WTC11 (cell line): ENCODE results near the gene CCR8. TPM values are rescaled to one million over a fixed set of nuclear protein-coding genes. Genes with fewer than 3 reads are reported as not detected.

Source experiments
- ATAC-seq: fragments of 200-7000 bp; cut with Tn5 transposase; 2 replicates; pipeline ENCODE4 v1.10.0; 2021; ENCODE audit warnings: mild to moderate bottlenecking, moderate library complexity
- CTCF ChIA-PET: fragments of 300-600 bp; sonication (Branson Sonifier 250); formaldehyde crosslinking; loops from one replicate; lab custom pipeline; 2021; ENCODE audit warnings: antibody characterized with exemption; lab: Charles Lee
- POLR2A ChIA-PET: fragments of 350-600 bp; sonication (Branson Sonifier 250); formaldehyde crosslinking; loops from one replicate; lab custom pipeline; 2021; ENCODE audit warnings: antibody characterized with exemption; lab: Charles Lee
- DNase-seq: peaks from one replicate; pipeline ENCODE4 v3.0.0; 2021; ENCODE audit warnings: low spot score
- H3K27ac Mint-ChIP-seq: 2 replicates; pipeline ENCODE4 v1.8.0; 2021; ENCODE audit warnings: mixed read lengths
- H3K27me3 Mint-ChIP-seq: 2 replicates; pipeline ENCODE4 v1.8.0; 2021; ENCODE audit warnings: low read depth, mild to moderate bottlenecking, moderate library complexity, mixed read lengths
- H3K36me3 Mint-ChIP-seq: 2 replicates; pipeline ENCODE4 v1.8.0; 2021; ENCODE audit warnings: mixed read lengths
- H3K4me1 Mint-ChIP-seq: 2 replicates; pipeline ENCODE4 v1.8.0; 2022; ENCODE audit warnings: mixed read lengths
- H3K4me3 Mint-ChIP-seq: 2 replicates; pipeline ENCODE4 v1.8.0; 2021; ENCODE audit warnings: mild to moderate bottlenecking, moderate library complexity, mixed read lengths
- H3K9me3 Mint-ChIP-seq: 2 replicates; pipeline ENCODE4 v1.8.0; 2021; ENCODE audit warnings: mixed read lengths
- EMX1 ChIP-seq: fragments of 250-450 bp; sonication (Bioruptor Pico); IDR thresholded peaks from 2 replicates; pipeline ENCODE4 v1.8.0; 2021; ENCODE audit warnings: mild to moderate bottlenecking
- FOXJ3 ChIP-seq: sonication (generic); formaldehyde crosslinking; IDR thresholded peaks from 2 replicates; pipeline ENCODE4 v1.9.0; 2021; ENCODE audit warnings: missing genetic modification reagents, mild to moderate bottlenecking, borderline replicate concordance
- GTF2I ChIP-seq: fragments of 250-450 bp; sonication (Bioruptor Pico); conservative IDR thresholded peaks from 2 replicates; pipeline ENCODE4 v1.4.0; 2021; ENCODE audit warnings: mild to moderate bottlenecking
- JAZF1 ChIP-seq: fragments of 250-450 bp; sonication (Bioruptor Pico); IDR thresholded peaks from 2 replicates; pipeline ENCODE4 v1.9.0; 2021; ENCODE audit warnings: moderate library complexity, mild to moderate bottlenecking, inconsistent platforms
- NFATC4 ChIP-seq: fragments of 250-450 bp; sonication (Bioruptor Pico); IDR thresholded peaks from 2 replicates; pipeline ENCODE4 v1.9.0; 2021; ENCODE audit warnings: mild to moderate bottlenecking
- NR2C2 ChIP-seq: sonication (generic); formaldehyde crosslinking; IDR thresholded peaks from 2 replicates; pipeline ENCODE4 v1.8.0; 2022; ENCODE audit warnings: mild to moderate bottlenecking, missing genetic modification reagents
- RELA ChIP-seq: sonication (generic); formaldehyde crosslinking; IDR thresholded peaks from 2 replicates; pipeline ENCODE4 v1.8.1; 2022; ENCODE audit warnings: missing genetic modification reagents, mild to moderate bottlenecking, borderline replicate concordance
- SP1 ChIP-seq: sonication (generic); formaldehyde crosslinking; conservative IDR thresholded peaks from 2 replicates; pipeline ENCODE4 v1.8.1; 2022; ENCODE audit warnings: missing genetic modification reagents
- ZNF121 ChIP-seq: sonication (generic); formaldehyde crosslinking; IDR thresholded peaks from 2 replicates; pipeline ENCODE4 v1.8.0; 2023; ENCODE audit warnings: missing genetic modification reagents
- total RNA-seq: library from RNA; stranded (reverse); gene quantifications from 3 replicates; pipeline ENCODE4 v1.2.3, GENCODE V29; 2021
- TF ChIP-seq, protein P1 (sequence below): sonication (generic); formaldehyde crosslinking; IDR thresholded peaks from 2 replicates; pipeline ENCODE4 v1.8.0; 2023; ENCODE audit warnings: mild to moderate bottlenecking, missing genetic modification reagents
- TF ChIP-seq, protein P2 (sequence below): sonication (generic); formaldehyde crosslinking; IDR thresholded peaks from 2 replicates; pipeline ENCODE4 v1.8.1; 2023; ENCODE audit warnings: mild to moderate bottlenecking, missing genetic modification reagents, moderate library complexity
- TF ChIP-seq, protein P3 (sequence below): sonication (generic); formaldehyde crosslinking; IDR thresholded peaks from 2 replicates; pipeline ENCODE4 v1.8.1; 2022; ENCODE audit warnings: low read depth, missing genetic modification reagents, borderline replicate concordance
- TF ChIP-seq, protein P4 (sequence below): sonication (generic); formaldehyde crosslinking; IDR thresholded peaks from 2 replicates; pipeline ENCODE4 v1.8.0; 2023; ENCODE audit warnings: missing genetic modification reagents, mild to moderate bottlenecking, borderline replicate concordance
- TF ChIP-seq, protein P5 (sequence below): sonication (generic); formaldehyde crosslinking; IDR thresholded peaks from 2 replicates; pipeline ENCODE4 v1.8.0; 2022; ENCODE audit warnings: missing genetic modification reagents
- TF ChIP-seq, protein P6 (sequence below): sonication (generic); formaldehyde crosslinking; IDR thresholded peaks from 2 replicates; pipeline ENCODE4 v1.8.1; 2023; ENCODE audit warnings: mild to moderate bottlenecking, missing genetic modification reagents
- TF ChIP-seq, protein P7 (sequence below): sonication (generic); formaldehyde crosslinking; IDR thresholded peaks from 2 replicates; pipeline ENCODE4 v1.8.1; 2022; ENCODE audit warnings: mild to moderate bottlenecking, missing genetic modification reagents, moderate library complexity, borderline replicate concordance

Gene CCR8
- total RNA-seq, 1 experiment from 2014 or later = 0.33 TPM

DNA sequence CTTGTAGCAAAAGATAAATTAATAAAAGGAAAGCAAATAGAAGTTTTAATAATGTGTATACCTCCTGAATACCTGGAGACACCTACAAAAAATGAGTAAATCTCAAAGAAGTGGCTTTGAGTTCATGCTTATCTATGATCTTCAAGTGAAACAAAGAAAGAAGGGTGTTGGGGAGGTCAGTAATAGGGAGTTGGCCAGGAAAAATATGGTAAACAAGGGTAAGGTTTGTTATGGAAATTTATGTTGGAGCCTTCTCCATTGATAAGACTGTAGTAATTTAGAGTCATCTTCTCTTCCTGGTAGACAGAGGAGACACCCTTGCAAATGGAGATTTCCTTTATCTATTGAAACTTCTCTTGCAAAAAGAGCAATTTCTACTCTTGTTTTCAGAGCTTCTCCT, 6.6 kb upstream of the CCR8 start:
- POLR2A ChIA-PET = no interaction called here
- CTCF ChIA-PET = interaction anchor here (0.7 kb wide), 1 partner anchor 55 kb away, joined by 3 read pairs; no protein-coding TSS in a partner anchor
- TF ChIP-seq, protein P1, sequence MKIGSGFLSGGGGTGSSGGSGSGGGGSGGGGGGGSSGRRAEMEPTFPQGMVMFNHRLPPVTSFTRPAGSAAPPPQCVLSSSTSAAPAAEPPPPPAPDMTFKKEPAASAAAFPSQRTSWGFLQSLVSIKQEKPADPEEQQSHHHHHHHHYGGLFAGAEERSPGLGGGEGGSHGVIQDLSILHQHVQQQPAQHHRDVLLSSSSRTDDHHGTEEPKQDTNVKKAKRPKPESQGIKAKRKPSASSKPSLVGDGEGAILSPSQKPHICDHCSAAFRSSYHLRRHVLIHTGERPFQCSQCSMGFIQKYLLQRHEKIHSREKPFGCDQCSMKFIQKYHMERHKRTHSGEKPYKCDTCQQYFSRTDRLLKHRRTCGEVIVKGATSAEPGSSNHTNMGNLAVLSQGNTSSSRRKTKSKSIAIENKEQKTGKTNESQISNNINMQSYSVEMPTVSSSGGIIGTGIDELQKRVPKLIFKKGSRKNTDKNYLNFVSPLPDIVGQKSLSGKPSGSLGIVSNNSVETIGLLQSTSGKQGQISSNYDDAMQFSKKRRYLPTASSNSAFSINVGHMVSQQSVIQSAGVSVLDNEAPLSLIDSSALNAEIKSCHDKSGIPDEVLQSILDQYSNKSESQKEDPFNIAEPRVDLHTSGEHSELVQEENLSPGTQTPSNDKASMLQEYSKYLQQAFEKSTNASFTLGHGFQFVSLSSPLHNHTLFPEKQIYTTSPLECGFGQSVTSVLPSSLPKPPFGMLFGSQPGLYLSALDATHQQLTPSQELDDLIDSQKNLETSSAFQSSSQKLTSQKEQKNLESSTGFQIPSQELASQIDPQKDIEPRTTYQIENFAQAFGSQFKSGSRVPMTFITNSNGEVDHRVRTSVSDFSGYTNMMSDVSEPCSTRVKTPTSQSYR (CRISPR knock-in tag) = no peak
- TF ChIP-seq, protein P2, sequence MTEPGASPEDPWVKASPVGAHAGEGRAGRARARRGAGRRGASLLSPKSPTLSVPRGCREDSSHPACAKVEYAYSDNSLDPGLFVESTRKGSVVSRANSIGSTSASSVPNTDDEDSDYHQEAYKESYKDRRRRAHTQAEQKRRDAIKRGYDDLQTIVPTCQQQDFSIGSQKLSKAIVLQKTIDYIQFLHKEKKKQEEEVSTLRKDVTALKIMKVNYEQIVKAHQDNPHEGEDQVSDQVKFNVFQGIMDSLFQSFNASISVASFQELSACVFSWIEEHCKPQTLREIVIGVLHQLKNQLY (CRISPR knock-in tag) = no peak
- TF ChIP-seq RELA (no peak), ZNF121 (CRISPR knock-in tag) (no peak), GTF2I (CRISPR knock-in tag) (no peak), EMX1 (CRISPR knock-in tag) (no peak), SP1 (no peak), FOXJ3 (CRISPR knock-in tag) (no peak), NR2C2 (CRISPR knock-in tag) (no peak), NFATC4 (no peak), JAZF1 (no peak)
- TF ChIP-seq, protein P3, sequence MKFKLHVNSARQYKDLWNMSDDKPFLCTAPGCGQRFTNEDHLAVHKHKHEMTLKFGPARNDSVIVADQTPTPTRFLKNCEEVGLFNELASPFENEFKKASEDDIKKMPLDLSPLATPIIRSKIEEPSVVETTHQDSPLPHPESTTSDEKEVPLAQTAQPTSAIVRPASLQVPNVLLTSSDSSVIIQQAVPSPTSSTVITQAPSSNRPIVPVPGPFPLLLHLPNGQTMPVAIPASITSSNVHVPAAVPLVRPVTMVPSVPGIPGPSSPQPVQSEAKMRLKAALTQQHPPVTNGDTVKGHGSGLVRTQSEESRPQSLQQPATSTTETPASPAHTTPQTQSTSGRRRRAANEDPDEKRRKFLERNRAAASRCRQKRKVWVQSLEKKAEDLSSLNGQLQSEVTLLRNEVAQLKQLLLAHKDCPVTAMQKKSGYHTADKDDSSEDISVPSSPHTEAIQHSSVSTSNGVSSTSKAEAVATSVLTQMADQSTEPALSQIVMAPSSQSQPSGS (CRISPR knock-in tag) = no peak
- TF ChIP-seq, protein P4, sequence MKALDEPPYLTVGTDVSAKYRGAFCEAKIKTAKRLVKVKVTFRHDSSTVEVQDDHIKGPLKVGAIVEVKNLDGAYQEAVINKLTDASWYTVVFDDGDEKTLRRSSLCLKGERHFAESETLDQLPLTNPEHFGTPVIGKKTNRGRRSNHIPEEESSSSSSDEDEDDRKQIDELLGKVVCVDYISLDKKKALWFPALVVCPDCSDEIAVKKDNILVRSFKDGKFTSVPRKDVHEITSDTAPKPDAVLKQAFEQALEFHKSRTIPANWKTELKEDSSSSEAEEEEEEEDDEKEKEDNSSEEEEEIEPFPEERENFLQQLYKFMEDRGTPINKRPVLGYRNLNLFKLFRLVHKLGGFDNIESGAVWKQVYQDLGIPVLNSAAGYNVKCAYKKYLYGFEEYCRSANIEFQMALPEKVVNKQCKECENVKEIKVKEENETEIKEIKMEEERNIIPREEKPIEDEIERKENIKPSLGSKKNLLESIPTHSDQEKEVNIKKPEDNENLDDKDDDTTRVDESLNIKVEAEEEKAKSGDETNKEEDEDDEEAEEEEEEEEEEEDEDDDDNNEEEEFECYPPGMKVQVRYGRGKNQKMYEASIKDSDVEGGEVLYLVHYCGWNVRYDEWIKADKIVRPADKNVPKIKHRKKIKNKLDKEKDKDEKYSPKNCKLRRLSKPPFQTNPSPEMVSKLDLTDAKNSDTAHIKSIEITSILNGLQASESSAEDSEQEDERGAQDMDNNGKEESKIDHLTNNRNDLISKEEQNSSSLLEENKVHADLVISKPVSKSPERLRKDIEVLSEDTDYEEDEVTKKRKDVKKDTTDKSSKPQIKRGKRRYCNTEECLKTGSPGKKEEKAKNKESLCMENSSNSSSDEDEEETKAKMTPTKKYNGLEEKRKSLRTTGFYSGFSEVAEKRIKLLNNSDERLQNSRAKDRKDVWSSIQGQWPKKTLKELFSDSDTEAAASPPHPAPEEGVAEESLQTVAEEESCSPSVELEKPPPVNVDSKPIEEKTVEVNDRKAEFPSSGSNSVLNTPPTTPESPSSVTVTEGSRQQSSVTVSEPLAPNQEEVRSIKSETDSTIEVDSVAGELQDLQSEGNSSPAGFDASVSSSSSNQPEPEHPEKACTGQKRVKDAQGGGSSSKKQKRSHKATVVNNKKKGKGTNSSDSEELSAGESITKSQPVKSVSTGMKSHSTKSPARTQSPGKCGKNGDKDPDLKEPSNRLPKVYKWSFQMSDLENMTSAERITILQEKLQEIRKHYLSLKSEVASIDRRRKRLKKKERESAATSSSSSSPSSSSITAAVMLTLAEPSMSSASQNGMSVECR (CRISPR knock-in tag) = no peak
- TF ChIP-seq, protein P5, sequence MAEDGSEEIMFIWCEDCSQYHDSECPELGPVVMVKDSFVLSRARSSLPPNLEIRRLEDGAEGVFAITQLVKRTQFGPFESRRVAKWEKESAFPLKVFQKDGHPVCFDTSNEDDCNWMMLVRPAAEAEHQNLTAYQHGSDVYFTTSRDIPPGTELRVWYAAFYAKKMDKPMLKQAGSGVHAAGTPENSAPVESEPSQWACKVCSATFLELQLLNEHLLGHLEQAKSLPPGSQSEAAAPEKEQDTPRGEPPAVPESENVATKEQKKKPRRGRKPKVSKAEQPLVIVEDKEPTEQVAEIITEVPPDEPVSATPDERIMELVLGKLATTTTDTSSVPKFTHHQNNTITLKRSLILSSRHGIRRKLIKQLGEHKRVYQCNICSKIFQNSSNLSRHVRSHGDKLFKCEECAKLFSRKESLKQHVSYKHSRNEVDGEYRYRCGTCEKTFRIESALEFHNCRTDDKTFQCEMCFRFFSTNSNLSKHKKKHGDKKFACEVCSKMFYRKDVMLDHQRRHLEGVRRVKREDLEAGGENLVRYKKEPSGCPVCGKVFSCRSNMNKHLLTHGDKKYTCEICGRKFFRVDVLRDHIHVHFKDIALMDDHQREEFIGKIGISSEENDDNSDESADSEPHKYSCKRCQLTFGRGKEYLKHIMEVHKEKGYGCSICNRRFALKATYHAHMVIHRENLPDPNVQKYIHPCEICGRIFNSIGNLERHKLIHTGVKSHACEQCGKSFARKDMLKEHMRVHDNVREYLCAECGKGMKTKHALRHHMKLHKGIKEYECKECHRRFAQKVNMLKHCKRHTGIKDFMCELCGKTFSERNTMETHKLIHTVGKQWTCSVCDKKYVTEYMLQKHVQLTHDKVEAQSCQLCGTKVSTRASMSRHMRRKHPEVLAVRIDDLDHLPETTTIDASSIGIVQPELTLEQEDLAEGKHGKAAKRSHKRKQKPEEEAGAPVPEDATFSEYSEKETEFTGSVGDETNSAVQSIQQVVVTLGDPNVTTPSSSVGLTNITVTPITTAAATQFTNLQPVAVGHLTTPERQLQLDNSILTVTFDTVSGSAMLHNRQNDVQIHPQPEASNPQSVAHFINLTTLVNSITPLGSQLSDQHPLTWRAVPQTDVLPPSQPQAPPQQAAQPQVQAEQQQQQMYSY (CRISPR knock-in tag) = no peak
- TF ChIP-seq, protein P6, sequence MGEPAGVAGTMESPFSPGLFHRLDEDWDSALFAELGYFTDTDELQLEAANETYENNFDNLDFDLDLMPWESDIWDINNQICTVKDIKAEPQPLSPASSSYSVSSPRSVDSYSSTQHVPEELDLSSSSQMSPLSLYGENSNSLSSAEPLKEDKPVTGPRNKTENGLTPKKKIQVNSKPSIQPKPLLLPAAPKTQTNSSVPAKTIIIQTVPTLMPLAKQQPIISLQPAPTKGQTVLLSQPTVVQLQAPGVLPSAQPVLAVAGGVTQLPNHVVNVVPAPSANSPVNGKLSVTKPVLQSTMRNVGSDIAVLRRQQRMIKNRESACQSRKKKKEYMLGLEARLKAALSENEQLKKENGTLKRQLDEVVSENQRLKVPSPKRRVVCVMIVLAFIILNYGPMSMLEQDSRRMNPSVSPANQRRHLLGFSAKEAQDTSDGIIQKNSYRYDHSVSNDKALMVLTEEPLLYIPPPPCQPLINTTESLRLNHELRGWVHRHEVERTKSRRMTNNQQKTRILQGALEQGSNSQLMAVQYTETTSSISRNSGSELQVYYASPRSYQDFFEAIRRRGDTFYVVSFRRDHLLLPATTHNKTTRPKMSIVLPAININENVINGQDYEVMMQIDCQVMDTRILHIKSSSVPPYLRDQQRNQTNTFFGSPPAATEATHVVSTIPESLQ (CRISPR knock-in tag) = no peak
- TF ChIP-seq, protein P7, sequence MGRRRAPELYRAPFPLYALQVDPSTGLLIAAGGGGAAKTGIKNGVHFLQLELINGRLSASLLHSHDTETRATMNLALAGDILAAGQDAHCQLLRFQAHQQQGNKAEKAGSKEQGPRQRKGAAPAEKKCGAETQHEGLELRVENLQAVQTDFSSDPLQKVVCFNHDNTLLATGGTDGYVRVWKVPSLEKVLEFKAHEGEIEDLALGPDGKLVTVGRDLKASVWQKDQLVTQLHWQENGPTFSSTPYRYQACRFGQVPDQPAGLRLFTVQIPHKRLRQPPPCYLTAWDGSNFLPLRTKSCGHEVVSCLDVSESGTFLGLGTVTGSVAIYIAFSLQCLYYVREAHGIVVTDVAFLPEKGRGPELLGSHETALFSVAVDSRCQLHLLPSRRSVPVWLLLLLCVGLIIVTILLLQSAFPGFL = no peak
- TF ChIP-seq, all 79 proteins: peak for 0
- H3K9me3 Mint-ChIP-seq = peaks cover 4% of the 10 kb centered on the region; the same call in 1 of the 2 replicates
- no peaks in the 10 kb centered on the region for H3K27me3 Mint-ChIP-seq
- H3K36me3 Mint-ChIP-seq = no peaks in the 10 kb centered on the region
- no peak overlapping the region for H3K4me3 Mint-ChIP-seq
- ATAC-seq (no peak), DNase-seq (no peak)
- H3K27ac Mint-ChIP-seq = no peak overlapping the region
- peaks cover 14% of the 10 kb centered on the region for H3K4me1 Mint-ChIP-seq
